ENCODE data around the gene AVPR2.

GRCh38 chrX:153909024-153909979 lies 4.8 kb downstream of the AVPR2 start:
- TF ChIP-seq, protein P1, sequence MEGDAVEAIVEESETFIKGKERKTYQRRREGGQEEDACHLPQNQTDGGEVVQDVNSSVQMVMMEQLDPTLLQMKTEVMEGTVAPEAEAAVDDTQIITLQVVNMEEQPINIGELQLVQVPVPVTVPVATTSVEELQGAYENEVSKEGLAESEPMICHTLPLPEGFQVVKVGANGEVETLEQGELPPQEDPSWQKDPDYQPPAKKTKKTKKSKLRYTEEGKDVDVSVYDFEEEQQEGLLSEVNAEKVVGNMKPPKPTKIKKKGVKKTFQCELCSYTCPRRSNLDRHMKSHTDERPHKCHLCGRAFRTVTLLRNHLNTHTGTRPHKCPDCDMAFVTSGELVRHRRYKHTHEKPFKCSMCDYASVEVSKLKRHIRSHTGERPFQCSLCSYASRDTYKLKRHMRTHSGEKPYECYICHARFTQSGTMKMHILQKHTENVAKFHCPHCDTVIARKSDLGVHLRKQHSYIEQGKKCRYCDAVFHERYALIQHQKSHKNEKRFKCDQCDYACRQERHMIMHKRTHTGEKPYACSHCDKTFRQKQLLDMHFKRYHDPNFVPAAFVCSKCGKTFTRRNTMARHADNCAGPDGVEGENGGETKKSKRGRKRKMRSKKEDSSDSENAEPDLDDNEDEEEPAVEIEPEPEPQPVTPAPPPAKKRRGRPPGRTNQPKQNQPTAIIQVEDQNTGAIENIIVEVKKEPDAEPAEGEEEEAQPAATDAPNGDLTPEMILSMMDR (IDR thresholded peaks at IDR 0.05; ENCODE audit: low read length) = no peak
- no peak for TF ChIP-seq EZH2 (optimal IDR thresholded peaks at IDR 0.05; ENCODE audit: low read depth, low read length)
